Activated CD4-positive, alpha-beta T cell treated with anti-CD3 and anti-CD28 coated beads, Interleukin-10, Interleukin-2, amounts not matched to agents 100 ng/mL and 50 ng/mL, durations not matched to agents 16 hours and 8 hours (primary cell): Measurements from ENCODE around the gene PGBD5.
"Not testable (repeated sequence)": the region's sequence is repeated elsewhere in the genome, so short reads cannot be mapped to it uniquely, and the experiment has no call there.

Experiments used
- DNase-seq: peaks from one replicate; pipeline ENCODE4 v3.0.0-alpha.2; 2020

Gene PGBD5

GRCh38 chr1:230424391-230425251 lies 1.5 kb downstream of the PGBD5 start:
- DNase-seq = peak; percentile 7

DNA sequence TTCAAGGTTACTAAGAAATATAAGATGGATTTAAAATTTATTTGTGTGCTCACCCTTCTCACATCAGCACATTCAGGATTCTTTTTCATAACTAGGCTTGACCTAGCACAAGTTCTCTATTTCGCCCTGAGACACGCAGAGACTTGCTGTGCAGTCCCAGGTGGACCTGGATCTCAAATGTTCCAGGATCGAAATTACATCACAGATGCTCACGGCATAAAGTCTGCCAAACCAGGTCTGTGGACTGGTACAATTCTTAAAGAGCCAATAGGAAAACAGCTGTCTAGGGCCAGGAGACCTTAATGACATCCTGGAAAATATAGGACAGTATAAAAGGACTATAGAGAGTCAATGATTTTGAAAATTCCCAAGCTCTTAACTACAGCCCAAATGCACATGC lies 2.2 kb downstream of the PGBD5 start:
- no peak for DNase-seq

- no peak for DNase-seq
Measured at GRCh38 chr1:230423261-230423660, 2.9 kb downstream of the PGBD5 start.

- DNase-seq = no peak
Measured at GRCh38 chr1:230422221-230422981, 3.7 kb downstream of the PGBD5 start.

GRCh38 chr1:230421481-230421880 lies 4.7 kb downstream of the PGBD5 start:
- peak; percentile 34 for DNase-seq

- not testable (repeated sequence) for DNase-seq
Measured at GRCh38 chr1:230420372-230420771, 5.8 kb downstream of the PGBD5 start.

- no peak for DNase-seq
Measured at GRCh38 chr1:230416430-230416829, 9.7 kb downstream of the PGBD5 start.

DNA sequence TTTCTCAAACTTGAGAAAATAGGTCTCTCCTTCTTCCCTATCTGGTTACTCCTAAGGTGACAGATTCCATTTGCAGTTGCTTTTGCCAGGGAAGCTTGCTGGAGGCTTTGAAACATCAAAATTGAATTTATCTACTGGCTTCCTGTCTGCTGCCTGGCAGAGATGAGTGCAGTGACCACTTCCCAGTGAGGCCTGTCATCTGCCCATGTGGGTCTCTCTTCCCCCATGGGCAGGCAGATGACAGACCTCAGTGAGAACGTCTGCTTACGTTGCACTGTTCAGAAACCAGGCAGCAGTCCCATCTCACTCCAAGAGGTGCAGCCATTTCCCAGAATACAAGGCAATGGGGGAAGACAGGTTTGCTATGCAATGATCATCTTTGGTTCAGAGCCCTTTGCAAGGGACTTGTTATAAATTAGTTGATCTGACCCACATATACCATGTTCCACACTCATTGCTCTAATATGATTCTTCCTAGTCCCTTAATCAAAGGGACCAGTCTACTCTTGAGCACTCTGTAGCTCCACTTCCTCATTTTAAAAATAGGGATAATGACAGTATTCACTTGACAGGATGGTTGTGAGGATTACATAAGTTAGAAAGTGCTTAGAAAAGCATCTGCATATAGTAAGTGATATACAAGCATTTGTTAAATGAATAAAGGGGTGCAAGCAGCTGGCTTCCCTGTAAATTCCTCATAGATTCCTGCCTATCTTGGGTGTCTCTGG lies 10.6 kb downstream of the PGBD5 start:
- DNase-seq = no peak

GRCh38 chr1:230414694-230415093 lies 11.4 kb downstream of the PGBD5 start:
- DNase-seq = no peak

- DNase-seq = no peak
Measured at GRCh38 chr1:230414102-230414501, 12.0 kb downstream of the PGBD5 start.

- DNase-seq = no peak
Measured at GRCh38 chr1:230413061-230413460, 13.1 kb downstream of the PGBD5 start.

- no peak for DNase-seq
Measured at GRCh38 chr1:230408971-230409370, 17.2 kb downstream of the PGBD5 start.

- DNase-seq = no peak
Measured at GRCh38 chr1:230407351-230407750, 18.8 kb downstream of the PGBD5 start.

GRCh38 chr1:230406727-230407126 lies 19.4 kb downstream of the PGBD5 start:
- DNase-seq = not testable (repeated sequence)

DNA sequence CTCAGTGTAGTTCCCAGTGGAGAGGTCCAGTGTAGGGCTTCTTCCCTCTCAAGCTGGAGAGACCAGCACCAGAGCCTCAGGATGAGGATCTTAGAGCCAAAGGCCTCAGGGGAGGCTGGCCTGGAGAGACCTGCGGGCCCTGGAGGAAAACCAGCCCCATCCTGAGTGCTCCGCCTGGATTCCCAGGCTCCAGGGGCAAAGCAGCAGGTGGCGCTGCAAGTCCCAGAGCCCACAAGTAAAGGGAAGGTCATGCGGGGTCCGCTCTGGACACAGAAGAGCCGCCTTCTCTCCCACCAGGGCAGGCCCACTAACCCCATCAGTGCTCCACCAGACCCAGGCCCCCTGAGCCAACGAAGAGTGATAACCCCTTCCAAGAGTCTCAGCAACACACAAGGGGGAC lies 22.7 kb downstream of the PGBD5 start:
- no peak for DNase-seq

DNA sequence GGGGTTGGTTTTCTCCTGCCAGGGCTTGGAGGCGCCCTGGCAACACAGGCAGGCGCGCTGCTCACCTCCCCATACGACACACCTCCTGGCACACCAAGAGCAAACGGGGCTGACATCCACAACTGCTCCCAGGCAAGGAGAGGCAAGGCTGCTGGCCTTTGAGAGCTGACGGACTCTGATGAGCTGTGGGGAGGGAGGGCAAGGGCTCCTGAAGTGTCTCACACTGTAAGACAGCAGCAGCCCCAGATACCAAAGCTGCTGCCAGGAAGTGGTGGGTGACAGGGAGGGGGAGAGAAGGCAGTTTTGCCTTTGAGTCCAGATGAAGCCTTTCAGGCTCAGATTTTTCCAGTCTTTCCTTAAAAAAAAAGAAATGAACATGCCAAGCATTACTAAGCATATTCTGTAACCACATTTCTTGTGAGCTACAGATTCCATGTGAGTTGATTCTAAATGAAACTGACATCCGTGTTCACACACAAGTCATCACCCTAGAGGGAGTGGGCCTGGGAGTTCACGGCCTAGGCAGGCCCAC lies 24.3 kb downstream of the PGBD5 start:
- DNase-seq = no peak

DNA sequence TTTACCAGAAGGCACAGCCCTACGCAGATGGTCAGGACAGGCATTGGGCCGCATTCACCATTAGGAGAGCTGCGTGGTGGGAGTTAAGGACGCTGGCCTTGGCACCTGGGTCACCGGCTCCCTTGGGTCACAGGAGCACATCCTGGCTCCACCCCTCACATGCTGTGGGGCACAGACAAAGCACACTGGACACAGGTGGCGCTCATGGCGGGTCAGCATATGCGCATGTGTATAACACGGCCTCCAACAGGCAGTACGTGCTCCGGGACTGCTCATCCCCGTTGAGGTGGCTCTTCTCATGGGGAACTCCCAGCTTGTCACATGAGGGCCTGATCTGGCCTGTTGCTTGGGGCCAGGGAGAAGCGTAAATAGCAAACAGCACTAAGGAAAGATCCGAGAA lies 25.0 kb downstream of the PGBD5 start:
- DNase-seq = no peak

GRCh38 chr1:230400007-230400344 lies 26.2 kb downstream of the PGBD5 start:
- DNase-seq = no peak

DNA sequence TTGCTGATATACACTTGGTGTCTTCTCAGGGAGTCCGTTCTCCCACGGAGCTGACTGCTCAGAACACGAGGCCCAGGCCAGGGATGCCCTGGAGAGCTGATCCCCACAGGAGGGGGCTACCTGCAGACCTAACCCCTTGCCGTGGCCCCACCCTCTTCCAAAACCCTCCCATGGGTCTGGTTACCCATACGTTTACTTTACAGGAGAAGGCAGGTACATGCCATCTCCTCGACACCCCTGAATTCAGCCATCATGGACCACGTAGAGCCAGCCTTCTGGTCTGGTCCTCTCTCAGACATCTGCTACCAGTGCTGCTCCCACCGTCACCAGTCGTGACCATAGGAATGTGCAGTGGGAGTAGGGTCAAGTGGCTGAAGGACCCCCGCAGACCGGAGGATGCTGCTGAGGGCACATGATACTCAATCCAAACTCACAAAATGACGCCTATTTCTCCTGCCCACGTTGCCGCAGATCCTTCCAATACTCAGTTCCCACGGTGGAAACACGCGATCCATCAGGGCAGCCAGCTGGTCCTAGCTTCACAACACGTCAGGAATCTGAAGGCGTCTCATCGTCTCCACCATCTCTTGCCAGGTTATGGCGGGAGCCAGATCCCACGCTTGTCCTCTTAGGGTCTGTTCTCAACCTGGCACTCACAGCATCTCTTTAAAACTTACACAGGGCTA lies 26.7 kb downstream of the PGBD5 start:
- DNase-seq = no peak

GRCh38 chr1:230398856-230399255 lies 27.3 kb downstream of the PGBD5 start:
- DNase-seq = no peak

DNA sequence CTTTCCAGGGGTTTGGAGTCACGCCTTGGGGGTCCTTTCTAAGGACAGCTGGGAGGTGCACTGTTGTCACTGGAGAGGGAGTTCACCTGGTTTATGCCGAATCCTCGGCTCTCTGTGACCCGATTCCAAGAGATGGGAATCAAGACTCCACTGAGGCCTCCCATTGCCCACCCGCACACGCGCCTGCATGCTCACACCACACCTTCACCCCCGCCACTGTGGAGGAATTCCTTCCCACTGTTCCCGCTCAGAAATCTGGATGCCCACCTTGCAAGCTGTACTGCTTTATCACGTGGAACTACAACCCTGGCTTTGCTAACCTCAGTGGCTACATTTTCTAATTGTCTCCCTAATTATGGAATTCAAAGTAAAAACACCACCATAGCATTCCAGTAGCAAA lies 29.2 kb downstream of the PGBD5 start:
- no peak for DNase-seq

DNA sequence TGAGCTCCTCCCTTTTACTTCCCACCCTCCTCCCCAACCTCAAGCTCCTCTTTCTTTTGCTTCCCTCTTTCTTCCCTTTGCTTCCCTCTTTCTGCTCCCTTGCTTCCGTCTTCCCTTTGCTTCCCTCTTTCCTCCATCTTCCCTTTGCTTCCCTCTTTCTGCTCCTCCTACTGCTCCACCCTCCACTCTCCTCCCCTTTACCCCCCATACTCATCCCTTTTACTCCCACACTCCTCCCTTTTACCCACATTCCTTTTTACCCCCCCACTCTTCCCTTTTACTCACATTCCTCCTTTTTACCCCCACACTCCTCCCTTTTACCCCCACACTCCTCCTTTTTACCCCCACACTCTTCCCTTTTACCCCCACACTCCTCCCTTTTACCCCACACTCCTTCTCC lies 30.2 kb downstream of the PGBD5 start:
- DNase-seq = no peak

GRCh38 chr1:230394741-230395140 lies 31.4 kb downstream of the PGBD5 start:
- DNase-seq = no peak
